ENCODE data around the gene COA1.
"Not testable (repeated sequence)": the region's sequence is repeated elsewhere in the genome, so short reads cannot be mapped to it uniquely, and the experiment has no call there.

Gene COA1

DNA sequence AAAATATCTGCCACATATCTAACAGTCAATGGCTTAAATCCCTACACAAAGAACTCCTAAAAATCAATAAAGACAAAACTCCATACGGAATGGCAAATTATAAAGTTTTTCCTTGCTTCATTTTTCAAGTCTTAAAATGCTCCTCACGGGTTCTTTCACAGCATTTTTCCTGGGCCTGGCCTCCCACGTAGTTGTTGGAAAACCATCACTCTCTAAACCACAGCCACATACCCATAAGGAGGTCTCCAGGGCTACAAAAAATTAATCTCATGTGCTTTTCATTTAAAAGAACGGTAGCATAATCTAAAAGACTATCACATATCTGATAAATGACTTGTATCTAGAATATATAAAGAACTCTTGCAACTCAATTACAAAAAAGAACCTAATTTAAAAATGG lies 2.9 kb downstream of the COA1 start:
- DNase-seq: no peak

DNA sequence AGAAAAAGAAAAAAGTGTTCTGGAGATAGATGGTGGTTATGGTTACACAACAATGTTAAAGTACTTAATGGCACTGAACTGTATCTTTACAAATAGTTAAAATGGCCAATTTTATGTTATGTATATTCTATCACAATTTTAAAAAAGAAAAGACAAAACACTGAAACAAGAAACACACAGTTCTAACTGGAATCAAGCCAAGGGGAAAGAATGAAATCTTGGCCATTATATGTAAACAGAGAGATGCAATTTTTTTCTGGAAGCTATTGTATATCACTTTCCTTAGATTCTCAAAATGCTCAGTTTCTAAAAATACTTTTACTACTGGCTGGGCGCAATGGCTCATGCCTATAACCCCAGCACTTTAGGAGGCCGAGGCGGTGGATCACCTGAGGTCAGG lies 4.1 kb downstream of the COA1 start:
- DNase-seq: no peak

DNA sequence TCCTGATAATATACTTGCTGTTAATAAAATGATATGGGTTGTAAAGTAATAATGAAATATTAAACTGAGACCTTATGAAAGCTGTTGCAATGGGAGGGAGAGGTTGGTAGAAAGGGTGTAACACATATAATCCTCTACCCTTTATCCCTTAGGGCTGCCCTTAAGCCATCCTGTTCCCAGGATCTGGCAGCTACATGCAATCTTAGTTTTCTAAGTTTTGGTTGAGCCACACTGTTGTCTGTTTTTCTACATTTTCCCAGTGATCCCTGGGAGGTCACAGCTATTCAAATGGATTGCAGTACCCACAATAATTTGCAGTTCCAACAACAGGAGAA lies 6.3 kb downstream of the COA1 start:
- DNase-seq: no peak

- no peak for DNase-seq
Measured at GRCh38 chr7:43721193-43721806, 8.0 kb downstream of the COA1 start.

- no peak for DNase-seq
Measured at GRCh38 chr7:43716598-43716997, 12.7 kb downstream of the COA1 start.

DNA sequence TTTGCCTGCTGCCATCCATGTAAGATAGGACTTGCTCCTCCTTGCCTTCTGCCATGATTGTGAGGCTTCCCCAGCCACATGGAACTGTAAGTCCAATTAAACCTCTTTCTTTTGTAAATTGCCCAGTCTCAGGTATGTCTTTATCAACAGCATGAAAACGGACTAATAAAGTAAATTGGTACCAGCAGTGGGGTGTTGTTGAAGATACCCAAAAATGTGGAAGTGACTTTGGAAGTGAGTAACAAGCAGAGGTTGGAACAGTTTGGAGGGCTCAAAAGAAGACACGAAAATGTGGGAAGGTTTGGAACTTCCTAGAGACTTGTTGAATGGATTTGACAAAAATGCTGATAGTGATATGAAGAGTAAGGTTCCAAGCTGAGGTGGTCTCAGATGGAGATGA lies 13.4 kb downstream of the COA1 start:
- not testable (repeated sequence) for DNase-seq

DNA sequence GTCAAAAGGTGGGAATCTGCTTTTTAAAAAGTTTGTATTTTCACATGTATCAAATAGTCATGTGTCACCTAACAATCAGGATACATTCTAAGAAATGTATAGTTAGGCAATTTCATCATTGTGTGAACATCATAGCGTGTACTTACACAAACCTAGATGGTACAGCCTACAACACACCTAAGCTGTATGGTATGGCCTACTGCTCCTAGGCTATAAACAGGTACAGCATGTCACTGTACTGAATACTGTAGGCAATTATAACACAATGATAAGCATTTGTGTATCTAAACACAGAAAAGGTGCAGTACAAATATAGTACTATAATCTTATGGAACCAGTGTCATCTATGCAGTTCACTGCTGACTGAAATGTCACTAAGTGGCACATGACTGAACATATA lies 17.8 kb downstream of the COA1 start:
- no peak for DNase-seq

GRCh38 chr7:43708055-43708454 lies 21.3 kb downstream of the COA1 start:
- DNase-seq: not testable (repeated sequence)

- DNase-seq: no peak
Measured at GRCh38 chr7:43703573-43703972, 25.8 kb downstream of the COA1 start.

- DNase-seq: no peak
Measured at GRCh38 chr7:43702974-43703373, 26.3 kb downstream of the COA1 start.

GRCh38 chr7:43701929-43702328 lies 27.4 kb downstream of the COA1 start:
- DNase-seq: no peak

- DNase-seq: no peak
Measured at GRCh38 chr7:43701500-43701854, 27.8 kb downstream of the COA1 start.

- DNase-seq: no peak
Measured at GRCh38 chr7:43700646-43701499, 28.4 kb downstream of the COA1 start.

DNA sequence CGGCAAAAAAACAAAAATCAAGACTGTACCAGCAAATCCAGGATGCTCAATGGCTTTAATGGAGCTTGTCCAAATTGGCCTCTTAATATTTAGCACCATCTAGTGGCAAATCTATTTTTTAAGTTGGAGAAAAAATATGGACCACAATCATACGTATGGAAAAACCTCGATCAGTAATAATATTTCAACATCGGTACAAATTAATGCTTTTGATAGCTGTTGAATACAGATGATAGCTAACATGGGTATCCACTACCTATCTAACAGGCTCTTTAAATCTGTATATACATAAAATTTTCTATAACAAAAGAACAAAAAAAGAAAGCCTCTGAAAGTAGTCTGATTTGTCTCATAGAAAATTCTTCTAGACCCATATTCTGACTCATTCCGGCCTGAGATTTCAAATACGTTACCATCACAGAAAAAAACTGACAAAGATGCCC lies 29.2 kb downstream of the COA1 start:
- DNase-seq: no peak

DNA sequence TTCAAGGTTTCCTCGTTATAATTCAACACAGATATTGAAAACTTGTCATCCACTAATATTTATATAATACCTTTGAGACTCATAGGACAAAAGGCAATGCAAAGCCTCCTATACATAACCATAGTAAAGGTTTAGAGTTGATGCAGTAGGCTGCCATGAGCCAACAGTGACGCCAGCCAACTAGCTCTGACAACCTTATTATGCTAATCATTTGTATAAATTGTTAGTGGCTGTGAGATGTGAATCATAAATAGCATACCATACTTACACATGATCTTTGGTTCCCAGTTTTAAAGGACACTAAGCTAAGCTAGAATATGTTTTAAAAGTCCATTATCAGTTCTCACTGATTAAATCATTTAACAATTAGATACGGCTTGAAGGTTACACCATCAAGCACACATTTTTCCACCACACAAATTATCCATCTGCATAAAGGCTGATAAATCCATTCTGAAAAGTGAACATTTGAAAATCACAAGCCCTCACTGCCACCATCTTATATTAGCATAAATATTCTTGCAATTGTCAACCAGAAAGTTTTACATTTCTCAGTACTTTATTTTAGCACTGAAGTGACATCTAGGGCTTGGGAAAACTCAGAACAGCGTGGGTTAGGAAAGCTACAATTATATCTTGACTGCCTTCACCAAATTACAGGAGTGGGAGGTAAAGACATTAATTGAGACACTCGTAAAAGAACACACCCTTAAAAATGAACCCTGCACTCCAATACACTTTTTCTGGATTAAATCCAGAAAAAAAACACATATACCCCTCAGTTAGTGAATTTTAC lies 30.7 kb downstream of the COA1 start:
- no peak for DNase-seq

GRCh38 chr7:43697690-43698089 lies 31.6 kb downstream of the COA1 start:
- no peak for DNase-seq

GRCh38 chr7:43695365-43695764 lies 34.0 kb downstream of the COA1 start:
- DNase-seq: no peak

DNA sequence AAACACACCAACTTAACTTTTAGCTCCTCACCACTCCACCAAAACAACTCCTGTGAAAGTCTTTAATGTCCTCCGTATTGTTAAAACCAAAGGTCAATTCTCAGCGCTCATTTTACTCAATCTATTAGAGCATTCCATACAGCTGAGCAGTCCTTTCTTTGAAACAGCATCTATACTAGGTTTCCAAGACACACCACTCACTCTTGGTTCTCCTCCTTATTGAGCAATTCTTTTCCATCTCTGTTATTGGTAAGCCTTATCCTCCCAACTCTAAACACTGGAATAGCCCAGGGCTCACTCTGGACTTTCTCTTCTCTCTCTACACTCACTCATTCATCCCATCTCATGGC lies 34.9 kb downstream of the COA1 start:
- no peak for DNase-seq

GRCh38 chr7:43693687-43694398 lies 35.5 kb downstream of the COA1 start:
- DNase-seq: no peak

GRCh38 chr7:43692582-43693373 lies 36.5 kb downstream of the COA1 start:
- no peak for DNase-seq

GRCh38 chr7:43691611-43692010 lies 37.7 kb downstream of the COA1 start:
- no peak for DNase-seq

DNA sequence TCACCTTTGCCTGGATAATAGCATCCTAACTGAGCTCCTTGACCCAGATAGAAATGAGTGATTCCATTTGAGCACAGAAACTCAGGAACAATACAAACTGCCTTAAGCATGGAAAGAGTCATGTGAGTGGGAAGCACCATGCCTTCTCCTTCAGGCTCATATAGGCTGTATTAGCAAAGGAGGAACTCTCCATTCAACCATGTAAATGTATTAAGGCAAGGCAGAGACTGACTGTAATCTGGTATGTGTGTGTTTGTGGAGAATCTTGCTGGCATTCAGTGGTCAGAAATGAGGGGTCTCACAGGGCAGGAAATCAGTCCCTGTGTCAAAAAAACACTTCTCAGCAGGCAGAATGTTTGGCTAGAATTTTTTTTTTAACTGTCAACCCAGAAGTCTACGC lies 40.2 kb downstream of the COA1 start:
- no peak for DNase-seq

GRCh38 chr7:43687866-43688265 lies 41.5 kb downstream of the COA1 start:
- DNase-seq: not testable (repeated sequence)
